ENCODE data around the gene NRXN3.

The NRXN3 gene

GRCh38 chr14:78627114-78627513 lies 456.9 kb downstream of the NRXN3 start:
- no peak for DNase-seq (ENCODE audit: low spot score)
- no peak for FAIRE-seq

- no peak for FAIRE-seq
- DNase-seq (ENCODE audit: low spot score) = no peak
Measured at GRCh38 chr14:78631551-78631950, 461.4 kb downstream of the NRXN3 start.

DNA sequence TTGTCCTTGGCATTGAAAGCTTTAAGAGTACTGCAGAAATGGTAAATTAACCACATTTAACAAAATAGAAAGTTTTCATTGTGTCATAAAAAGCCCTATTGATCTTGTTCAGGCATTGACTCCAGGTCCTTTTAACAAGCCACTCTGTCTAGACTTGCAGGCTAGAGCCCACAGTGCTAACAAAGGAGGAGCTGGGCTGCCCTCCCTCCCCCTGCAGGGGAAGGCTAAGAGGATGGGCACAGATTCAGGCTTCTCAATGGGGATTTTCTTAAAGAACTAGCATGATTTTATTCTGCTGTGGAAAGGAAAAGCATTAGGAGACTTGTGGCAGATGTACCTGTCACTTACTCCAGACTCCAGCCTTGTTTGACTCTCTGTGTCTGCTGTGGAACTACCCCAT lies 463.6 kb downstream of the NRXN3 start:
- DNase-seq (ENCODE audit: low spot score) = no peak
- FAIRE-seq = no peak

DNA sequence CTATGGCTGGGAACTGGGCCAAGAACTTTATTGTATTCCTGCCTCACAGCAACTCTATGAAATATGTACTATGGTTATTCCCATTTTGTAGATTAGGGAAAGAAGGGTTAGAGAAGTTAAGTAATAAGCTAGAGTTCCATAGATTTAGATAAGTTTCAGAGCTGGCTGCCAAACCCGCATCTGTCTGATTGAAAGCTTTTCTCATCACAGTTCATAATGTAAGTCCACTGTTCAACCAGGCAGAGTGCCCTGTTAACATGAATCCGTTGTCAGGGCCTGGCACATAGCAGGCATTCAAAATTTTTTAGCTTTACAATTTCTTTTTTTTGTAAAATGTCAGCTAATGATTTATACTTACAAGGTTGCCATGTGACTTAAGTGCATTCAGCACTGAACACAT lies 467.3 kb downstream of the NRXN3 start:
- DNase-seq (ENCODE audit: low spot score) (no peak), FAIRE-seq (no peak)

GRCh38 chr14:78637908-78638475 lies 467.8 kb downstream of the NRXN3 start:
- DNase-seq (ENCODE audit: low spot score) (no peak), FAIRE-seq (no peak)

GRCh38 chr14:78638926-78639325 lies 468.8 kb downstream of the NRXN3 start:
- DNase-seq (ENCODE audit: low spot score) = no peak
- no peak for FAIRE-seq

DNA sequence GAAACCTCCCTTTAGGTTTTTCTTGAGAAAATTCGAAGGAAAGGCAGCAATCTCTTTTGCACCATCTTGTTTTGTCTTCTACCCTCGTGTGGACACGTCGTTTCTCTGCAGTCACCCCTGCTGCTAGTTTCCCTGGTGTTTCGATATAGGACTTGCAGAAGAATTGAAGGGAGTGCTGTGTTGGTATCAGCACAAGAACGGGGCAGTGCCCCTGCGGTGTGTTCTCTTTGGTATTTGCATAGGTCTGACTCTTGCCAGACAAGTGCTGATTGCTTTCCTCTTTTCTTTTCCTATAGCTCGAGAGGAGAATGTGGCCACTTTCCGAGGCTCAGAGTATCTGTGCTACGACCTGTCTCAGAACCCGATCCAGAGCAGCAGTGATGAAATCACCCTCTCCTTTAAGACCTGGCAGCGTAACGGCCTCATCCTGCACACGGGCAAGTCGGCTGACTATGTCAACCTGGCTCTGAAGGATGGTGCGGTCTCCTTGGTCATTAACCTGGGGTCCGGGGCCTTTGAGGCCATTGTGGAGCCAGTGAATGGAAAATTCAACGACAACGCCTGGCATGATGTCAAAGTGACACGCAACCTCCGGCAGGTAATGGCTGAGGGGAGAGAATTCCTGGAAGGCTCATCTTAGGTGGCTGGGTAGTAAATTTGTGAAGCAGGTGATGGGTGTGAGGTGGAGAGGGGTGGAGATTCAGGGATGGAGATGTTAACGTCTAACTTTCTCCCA lies 474.8 kb downstream of the NRXN3 start:
- FAIRE-seq (no peak), DNase-seq (ENCODE audit: low spot score) (no peak)

DNA sequence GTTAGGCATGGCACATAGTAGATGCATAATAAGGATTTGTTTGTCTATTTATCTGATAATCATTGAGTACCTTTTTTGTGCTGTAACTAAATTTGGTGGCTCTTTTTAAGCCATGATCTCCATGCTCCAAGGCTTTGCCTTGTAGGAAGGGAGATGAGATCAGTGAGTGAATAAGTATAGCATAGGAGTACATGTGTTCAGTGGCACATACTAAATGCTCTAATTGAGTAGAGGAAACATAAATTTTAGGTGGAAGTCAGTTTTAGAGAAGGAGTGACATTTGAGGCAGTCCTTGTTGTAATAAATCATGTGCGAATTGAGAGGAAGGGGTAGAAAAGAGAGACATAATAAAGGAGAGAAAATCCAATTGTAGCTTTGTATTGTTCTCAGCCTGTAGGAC lies 482.6 kb downstream of the NRXN3 start:
- FAIRE-seq (no peak), DNase-seq (ENCODE audit: low spot score) (no peak)

DNA sequence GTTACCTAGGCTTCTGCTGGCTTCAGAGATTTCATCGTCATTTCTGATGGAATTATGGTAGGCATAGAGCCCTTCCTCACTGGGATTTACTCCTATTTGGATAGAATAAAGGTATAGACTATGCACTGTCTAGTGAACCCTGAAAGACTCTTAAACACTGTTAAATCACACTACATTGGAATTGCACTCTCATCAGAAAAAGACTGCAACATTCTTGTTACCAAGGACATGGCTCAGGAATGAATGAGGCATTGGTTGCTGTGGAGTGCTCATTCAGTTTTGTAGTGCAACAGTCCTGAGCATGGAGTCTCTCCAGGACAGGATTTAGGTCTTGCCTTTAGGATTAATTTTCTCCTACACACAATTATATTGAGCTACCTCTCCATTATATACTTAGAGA lies 483.0 kb downstream of the NRXN3 start:
- no peak for FAIRE-seq
- DNase-seq (ENCODE audit: low spot score) = no peak

DNA sequence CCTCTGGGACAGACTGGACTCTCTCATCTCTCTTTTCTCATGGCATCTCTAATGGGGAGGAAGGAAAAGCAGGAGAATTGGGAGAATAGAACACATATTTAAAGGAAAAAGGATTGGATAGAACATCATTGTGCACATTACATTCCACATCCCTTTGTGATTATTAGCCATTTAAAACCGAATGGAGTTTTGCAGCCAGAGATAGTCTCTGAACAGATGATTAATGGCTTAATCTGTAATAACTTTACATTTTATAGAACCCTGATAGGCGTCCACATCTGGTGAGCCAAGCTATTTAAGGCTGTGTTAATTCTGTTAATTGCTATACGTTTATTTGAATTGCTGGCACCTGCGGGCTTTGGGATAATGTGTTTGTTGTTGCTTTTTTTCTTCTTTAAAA lies 487.3 kb downstream of the NRXN3 start:
- no peak for DNase-seq (ENCODE audit: low spot score)
- no peak for FAIRE-seq

DNA sequence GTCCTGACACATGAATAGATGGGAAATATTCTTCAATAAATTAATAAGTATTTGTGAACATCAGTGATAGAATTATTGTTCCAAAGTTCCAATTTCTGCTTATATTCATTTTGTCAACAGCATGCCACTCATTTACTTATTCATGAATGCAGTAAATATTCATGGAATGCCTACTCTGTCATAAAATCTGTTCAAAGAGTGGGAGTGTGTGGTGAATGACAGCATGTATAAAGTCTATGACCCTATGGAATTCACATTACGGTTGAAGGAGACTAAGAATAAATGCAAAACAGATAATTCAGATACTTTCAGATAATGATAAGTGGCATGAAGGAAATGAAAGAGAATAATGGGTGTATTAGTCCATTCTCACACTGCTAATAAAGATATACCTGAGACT lies 494.7 kb downstream of the NRXN3 start:
- FAIRE-seq (no peak), DNase-seq (ENCODE audit: low spot score) (no peak)

DNA sequence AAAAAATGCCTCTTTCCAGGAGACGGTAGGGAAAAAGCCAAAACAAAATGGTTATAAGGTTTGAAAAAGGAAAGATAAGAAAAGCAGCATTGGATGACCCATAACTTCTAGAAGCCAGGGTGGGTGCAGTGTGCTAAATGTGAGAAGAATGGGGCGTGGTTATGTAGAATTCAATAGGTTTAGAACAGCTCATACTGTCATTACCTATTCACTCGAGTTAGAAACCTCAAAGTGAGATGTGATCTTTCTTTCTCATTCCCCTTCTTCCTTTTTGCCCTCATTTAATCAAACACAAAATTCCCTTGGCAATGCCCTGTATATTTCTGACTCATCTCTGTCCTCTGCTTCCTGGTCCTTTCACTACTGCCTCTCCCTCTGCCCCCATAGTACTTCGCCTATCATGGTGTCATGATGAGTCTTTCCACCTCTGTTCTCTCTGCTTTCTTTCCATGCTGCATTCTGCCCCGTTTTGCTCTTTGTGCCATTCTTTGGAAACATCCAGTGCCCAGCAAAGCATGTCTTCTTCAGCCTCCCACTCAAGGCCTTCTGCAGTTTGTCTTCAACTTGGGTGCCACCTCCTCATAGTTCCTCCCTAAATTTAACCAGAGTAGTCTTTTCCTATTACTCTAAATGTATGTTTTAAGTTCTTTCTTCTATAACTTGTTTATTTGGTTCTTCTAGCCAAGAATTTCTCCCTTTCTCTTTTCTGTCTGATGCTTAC lies 496.3 kb downstream of the NRXN3 start:
- FAIRE-seq (no peak), DNase-seq (ENCODE audit: low spot score) (no peak)

- DNase-seq (ENCODE audit: low spot score) = no peak
- FAIRE-seq = no peak
Measured at GRCh38 chr14:78667141-78667540, 497.0 kb downstream of the NRXN3 start.

- DNase-seq (ENCODE audit: low spot score) = no peak
- FAIRE-seq = no peak
Measured at GRCh38 chr14:78673845-78674244, 503.7 kb downstream of the NRXN3 start.

- no peak for DNase-seq (ENCODE audit: low spot score)
- FAIRE-seq = no peak
Measured at GRCh38 chr14:78674820-78675219, 504.6 kb downstream of the NRXN3 start.

DNA sequence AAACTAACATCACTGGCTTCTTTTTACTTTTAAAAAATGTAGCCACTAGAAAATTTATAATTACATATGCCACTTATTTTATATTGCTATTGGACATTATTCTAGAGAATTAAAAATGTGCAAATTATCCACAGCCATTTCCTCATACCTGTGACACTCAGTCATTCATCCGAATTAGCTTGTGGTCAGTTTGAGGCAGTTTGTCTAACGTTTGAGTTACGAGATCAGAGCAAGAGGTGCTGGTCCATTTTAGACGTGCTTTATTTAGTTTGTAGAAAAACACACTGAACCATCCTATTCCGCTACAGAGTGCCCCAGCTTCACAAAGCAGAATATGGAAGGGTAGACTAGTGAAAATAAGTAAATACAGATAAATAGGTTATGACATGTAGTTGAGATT lies 513.0 kb downstream of the NRXN3 start:
- DNase-seq (ENCODE audit: low spot score) = no peak
- FAIRE-seq = no peak

GRCh38 chr14:78683981-78684380 lies 513.8 kb downstream of the NRXN3 start:
- no peak for FAIRE-seq
- no peak for DNase-seq (ENCODE audit: low spot score)

- DNase-seq (ENCODE audit: low spot score) (no peak), FAIRE-seq (no peak)
Measured at GRCh38 chr14:78688503-78688902, 518.3 kb downstream of the NRXN3 start.

DNA sequence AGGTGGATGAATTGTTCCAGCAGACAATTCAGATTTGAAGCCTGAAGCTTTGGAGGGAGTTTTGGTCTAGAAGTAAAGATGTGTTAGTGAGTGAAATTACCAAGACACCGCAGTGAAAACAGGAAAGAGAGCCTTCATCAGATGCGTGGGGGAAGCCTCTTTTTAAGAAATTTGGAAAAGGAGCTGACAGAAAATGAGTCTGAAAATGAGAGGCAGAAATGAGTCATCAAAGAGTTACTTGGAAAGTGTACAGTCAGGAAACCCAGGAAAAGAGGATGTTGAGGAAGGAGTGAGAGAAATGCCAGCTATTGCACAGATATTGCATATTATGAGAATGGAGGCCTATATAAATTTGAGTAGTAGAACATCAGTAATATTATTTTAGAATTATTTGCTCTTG lies 520.7 kb downstream of the NRXN3 start:
- no peak for DNase-seq (ENCODE audit: low spot score)
- FAIRE-seq = no peak

- DNase-seq (ENCODE audit: low spot score) (peak; percentile 6), FAIRE-seq (no peak)
Measured at GRCh38 chr14:78697341-78697740, 527.2 kb downstream of the NRXN3 start.

GRCh38 chr14:78698991-78699390 lies 528.8 kb downstream of the NRXN3 start:
- FAIRE-seq (no peak), DNase-seq (ENCODE audit: low spot score) (no peak)

DNA sequence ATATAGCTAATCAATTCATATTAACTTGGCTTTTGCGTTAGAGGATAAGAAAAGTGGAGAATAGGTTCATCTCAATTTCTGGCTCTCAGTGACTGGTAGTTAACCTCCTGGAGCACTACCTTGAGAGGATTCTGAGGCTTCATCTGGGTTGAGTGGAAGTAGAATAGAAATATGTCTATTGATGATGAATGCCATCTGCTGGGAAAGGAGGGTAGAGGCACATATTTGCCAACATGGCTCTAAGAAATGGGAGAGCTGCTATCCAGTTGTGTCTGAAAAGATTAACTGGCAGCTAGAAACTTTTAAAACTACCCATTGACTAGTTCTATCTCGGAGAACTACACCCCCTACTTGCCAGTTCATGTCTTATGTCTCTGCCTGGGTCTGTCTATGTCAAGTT lies 530.1 kb downstream of the NRXN3 start:
- DNase-seq (ENCODE audit: low spot score) (no peak), FAIRE-seq (no peak)

GRCh38 chr14:78701246-78701645 lies 531.1 kb downstream of the NRXN3 start:
- no peak for FAIRE-seq
- no peak for DNase-seq (ENCODE audit: low spot score)

Measured in RCC 7860 (cell line).